Neural progenitor cell (in vitro differentiated cells): Measurements from ENCODE around the gene KDM6A. TPM values are rescaled to one million over a fixed set of nuclear protein-coding genes. Genes with fewer than 3 reads are reported as not detected.

ENCODE experiments used
- DNase-seq: peaks from one replicate; pipeline ENCODE4 v3.0.0-alpha.2; 2016; ENCODE audit warnings: low spot score
- H2AFZ ChIP-seq: fragments of 200-600 bp; sonication (generic); replicated peaks from 2 replicates; pipeline ENCODE4 v1.6.1; 2016; ENCODE audit warnings: antibody characterized with exemption
- H3F3A ChIP-seq: fragments of 200-600 bp; sonication (generic); 2 replicates; pipeline ENCODE4 v1.6.1; 2016; ENCODE audit warnings: antibody characterized with exemption, low read depth
- H3K27ac ChIP-seq: fragments of 200-600 bp; sonication (generic); 2 replicates; pipeline ENCODE4 v1.5.1; 2016; ENCODE audit warnings: mild to moderate bottlenecking
- H3K27me3 ChIP-seq: fragments of 200-600 bp; sonication (generic); 2 replicates; pipeline ENCODE4 v1.6.1; 2016; ENCODE audit warnings: mild to moderate bottlenecking, moderate library complexity
- H3K36me3 ChIP-seq: fragments of 200-600 bp; sonication (generic); 2 replicates; pipeline ENCODE4 v1.5.1; 2016
- H3K4me1 ChIP-seq: fragments of 200-600 bp; sonication (generic); 2 replicates; pipeline ENCODE4 v1.6.1; 2016; ENCODE audit warnings: mixed run types
- H3K4me2 ChIP-seq: fragments of 200-600 bp; sonication (generic); 2 replicates; pipeline ENCODE4 v1.6.1; 2016
- H3K4me3 ChIP-seq: fragments of 200-600 bp; sonication (generic); 2 replicates; pipeline ENCODE4 v1.5.1; 2016
- H3K79me2 ChIP-seq: fragments of 200-600 bp; sonication (generic); 2 replicates; pipeline ENCODE4 v1.6.1; 2016; ENCODE audit warnings: low read depth
- H3K9ac ChIP-seq: fragments of 200-600 bp; sonication (generic); 2 replicates; pipeline ENCODE4 v1.6.1; 2016
- H3K9me3 ChIP-seq: fragments of 200-600 bp; sonication (generic); 2 replicates; pipeline ENCODE4 v1.5.1; 2016; ENCODE audit warnings: low read depth
- H4K20me1 ChIP-seq: fragments of 200-600 bp; sonication (generic); 2 replicates; pipeline ENCODE4 v1.6.1; 2016; ENCODE audit warnings: low read depth
- H3K27ac Mint-ChIP-seq: 3 replicates; pipeline ENCODE4 v1.8.0; 2021; ENCODE audit warnings: mixed read lengths
- H3K27me3 Mint-ChIP-seq: 2 replicates; pipeline ENCODE4 v1.8.0; 2022; ENCODE audit warnings: low read depth, mild to moderate bottlenecking, inconsistent platforms, moderate library complexity, mixed read lengths; ENCODE audit not compliant: insufficient read depth
- H3K36me3 Mint-ChIP-seq: 3 replicates; pipeline ENCODE4 v1.8.0; 2021; ENCODE audit warnings: mixed read lengths
- H3K4me1 Mint-ChIP-seq: 3 replicates; pipeline ENCODE4 v1.8.0; 2021; ENCODE audit warnings: mixed read lengths
- H3K4me3 Mint-ChIP-seq: 3 replicates; pipeline ENCODE4 v1.8.0; 2021; ENCODE audit warnings: mild to moderate bottlenecking, moderate library complexity, mixed read lengths
- H3K9me3 Mint-ChIP-seq: 3 replicates; pipeline ENCODE4 v1.8.0; 2020; ENCODE audit warnings: mixed read lengths
- CTCF ChIP-seq: fragments of 200-600 bp; sonication (generic); IDR thresholded peaks from 2 replicates; pipeline ENCODE4 v1.5.1; 2017; ENCODE audit warnings: antibody characterized with exemption, mild to moderate bottlenecking
- EZH2 ChIP-seq: fragments of 200-600 bp; sonication (generic); IDR thresholded peaks from 2 replicates; pipeline ENCODE4 v1.6.1; 2017; ENCODE audit warnings: antibody characterized with exemption, mild to moderate bottlenecking, moderate library complexity
- EZH2phosphoT487 ChIP-seq: fragments of 200-600 bp; sonication (generic); IDR thresholded peaks from 2 replicates; pipeline ENCODE4 v1.6.1; 2017; ENCODE audit warnings: antibody characterized with exemption
- total RNA-seq: library from RNA; depleted of rRNA; stranded (reverse); fragments of >200 nt; gene quantifications from 2 replicates; pipeline ENCODE4 v1.2.3, GENCODE V29; 2015; ENCODE audit warnings: low replicate concordance

The KDM6A gene
- total RNA-seq, 1 donor from 2014 or later = 56.2 TPM

- DNase-seq = no peak
- no peak overlapping the region for H3K27ac Mint-ChIP-seq
- H2AFZ ChIP-seq = no peak overlapping the region
- no peak overlapping the region for H3K9ac ChIP-seq
- H3K36me3 Mint-ChIP-seq = peaks cover 6% of the 10 kb centered on the region
- H3K4me1 Mint-ChIP-seq = no peaks in the 10 kb centered on the region
- TF ChIP-seq EZH2phosphoT487 = no peak
- TF ChIP-seq EZH2 = no peak
- TF ChIP-seq CTCF = no peak
- H3K4me3 Mint-ChIP-seq = no peak overlapping the region
- H3K27ac ChIP-seq = no peak overlapping the region
- H3K9me3 ChIP-seq = peaks cover 8% of the 10 kb centered on the region
- H3F3A ChIP-seq = no peaks in the 10 kb centered on the region
- H3K9me3 Mint-ChIP-seq = peaks cover 39% of the 10 kb centered on the region
- peaks cover 8% of the 10 kb centered on the region for H3K36me3 ChIP-seq
- no peaks in the 10 kb centered on the region for H3K27me3 ChIP-seq
- no peak overlapping the region for H3K4me2 ChIP-seq
- no peaks in the 10 kb centered on the region for H4K20me1 ChIP-seq
- peaks cover 93% of the 10 kb centered on the region for H3K79me2 ChIP-seq
- no peak overlapping the region for H3K4me3 ChIP-seq
- H3K27me3 Mint-ChIP-seq = no peaks in the 10 kb centered on the region
- H3K4me1 ChIP-seq = no peaks in the 10 kb centered on the region
Measured at GRCh38 chrX:44913656-44914531, 40.9 kb downstream of the KDM6A start.

GRCh38 chrX:44914532-44915198 lies 41.7 kb downstream of the KDM6A start:
- H2AFZ ChIP-seq = no peak overlapping the region
- H3K4me1 ChIP-seq = no peaks in the 10 kb centered on the region
- H3K4me1 Mint-ChIP-seq = no peaks in the 10 kb centered on the region
- H3K79me2 ChIP-seq = peaks cover 93% of the 10 kb centered on the region
- no peak for DNase-seq
- no peak overlapping the region for H3K4me3 Mint-ChIP-seq
- H3K9ac ChIP-seq = no peak overlapping the region
- peaks cover 9% of the 10 kb centered on the region for H3K36me3 Mint-ChIP-seq
- TF ChIP-seq EZH2phosphoT487 (no peak), EZH2 (no peak), CTCF (no peak)
- H3K9me3 ChIP-seq = peaks cover 8% of the 10 kb centered on the region
- no peaks in the 10 kb centered on the region for H3K27me3 ChIP-seq
- no peak overlapping the region for H3K4me2 ChIP-seq
- H3K4me3 ChIP-seq = no peak overlapping the region
- no peaks in the 10 kb centered on the region for H4K20me1 ChIP-seq
- peaks cover 1% of the 10 kb centered on the region for H3K36me3 ChIP-seq
- H3F3A ChIP-seq = no peaks in the 10 kb centered on the region
- H3K27ac ChIP-seq = no peak overlapping the region
- H3K27ac Mint-ChIP-seq = no peak overlapping the region
- peaks cover 37% of the 10 kb centered on the region for H3K9me3 Mint-ChIP-seq
- H3K27me3 Mint-ChIP-seq = no peaks in the 10 kb centered on the region

GRCh38 chrX:44915361-44915868 lies 42.4 kb downstream of the KDM6A start:
- Mint-ChIP-seq H3K4me3 (no peak overlapping the region), H3K36me3 (peaks cover 13% of the 10 kb centered on the region), H3K4me1 (no peaks in the 10 kb centered on the region), H3K9me3 (peaks cover 38% of the 10 kb centered on the region), H3K27me3 (no peaks in the 10 kb centered on the region), H3K27ac (no peak overlapping the region)
- peaks cover 8% of the 10 kb centered on the region for H3K9me3 ChIP-seq
- no peak overlapping the region for H3K4me2 ChIP-seq
- no peaks in the 10 kb centered on the region for H3K4me1 ChIP-seq
- H3F3A ChIP-seq = no peaks in the 10 kb centered on the region
- peaks cover 92% of the 10 kb centered on the region for H3K79me2 ChIP-seq
- no peaks in the 10 kb centered on the region for H3K27me3 ChIP-seq
- no peak overlapping the region for H3K9ac ChIP-seq
- no peak overlapping the region for H3K4me3 ChIP-seq
- no peaks in the 10 kb centered on the region for H4K20me1 ChIP-seq
- H3K36me3 ChIP-seq = no peaks in the 10 kb centered on the region
- no peak for DNase-seq
- H3K27ac ChIP-seq = no peak overlapping the region
- H2AFZ ChIP-seq = no peak overlapping the region
- TF ChIP-seq CTCF (no peak), EZH2phosphoT487 (no peak), EZH2 (no peak)
